OCI-LY3 (cell line): ENCODE measurements around the gene ZDHHC14.
"Not testable (repeated sequence)": the region's sequence is repeated elsewhere in the genome, so short reads cannot be mapped to it uniquely, and the experiment has no call there.

Experiments
- H2AFZ ChIP-seq: fragments of 200-600, 300-600 bp; shearing (Covaris generic); 2 replicates; pipeline ENCODE4 v1.6.0; 2014; ENCODE audit warnings: antibody characterized with exemption, low read depth, low read length
- H3K27ac ChIP-seq: fragments of 200-600, 300-600 bp; sonication (generic); 2 replicates; pipeline ENCODE4 v1.5.1; 2014; ENCODE audit warnings: mild to moderate bottlenecking, low read length, moderate library complexity, mixed read lengths
- H3K27me3 ChIP-seq: fragments of 200-600, 300-600 bp; sonication (generic); 2 replicates; pipeline ENCODE4 v1.6.1; 2014; ENCODE audit warnings: low read depth, low read length, mixed read lengths
- H3K36me3 ChIP-seq: fragments of 200-600, 300-600 bp; sonication (generic); replicated peaks from 2 replicates; pipeline ENCODE3; 2014; ENCODE audit warnings: low read depth, low read length, mixed read lengths
- H3K4me1 ChIP-seq: fragments of 300-600, 200-600 bp; sonication (generic); 2 replicates; pipeline ENCODE4 v1.6.1; 2014; ENCODE audit warnings: low read length, mixed read lengths
- H3K4me2 ChIP-seq: fragments of 200-600, 300-600 bp; sonication (generic); 2 replicates; pipeline ENCODE4 v1.6.1; 2014; ENCODE audit warnings: low read length, mixed read lengths
- H3K4me3 ChIP-seq: fragments of 300-600, 200-600 bp; sonication (generic); 2 replicates; pipeline ENCODE4 v1.5.1; 2014; ENCODE audit warnings: antibody characterized with exemption, mild to moderate bottlenecking, low read length, moderate library complexity
- H3K79me2 ChIP-seq: fragments of 300-600, 200-600 bp; shearing (Covaris generic); 2 replicates; pipeline ENCODE4 v1.6.1; 2014; ENCODE audit warnings: mild to moderate bottlenecking, low read length, mixed read lengths
- H3K9ac ChIP-seq: fragments of 300-600, 200-600 bp; shearing (Covaris generic); 2 replicates; pipeline ENCODE4 v1.6.0; 2014; ENCODE audit warnings: mild to moderate bottlenecking, low read length, moderate library complexity
- H3K9me3 ChIP-seq: fragments of 200-600, 300-600 bp; shearing (Covaris generic); 2 replicates; pipeline ENCODE4 v1.6.1; 2014; ENCODE audit warnings: low read length, mixed read lengths; ENCODE audit not compliant: insufficient read depth
- H4K20me1 ChIP-seq: fragments of 200-600, 300-600 bp; sonication (generic); 2 replicates; pipeline ENCODE4 v1.6.1; 2016; ENCODE audit warnings: low read length, mixed read lengths; ENCODE audit not compliant: insufficient read depth
- CTCF ChIP-seq: fragments of 200-600, 300-600 bp; sonication (generic); IDR thresholded peaks from 2 replicates; pipeline ENCODE4 v1.5.1; 2014; ENCODE audit warnings: antibody characterized with exemption, low read length, low read depth
- EZH2phosphoT487 ChIP-seq: fragments of 200-600 bp; shearing (Covaris generic); IDR thresholded peaks from 2 replicates; pipeline ENCODE4 v1.6.1; 2018; ENCODE audit warnings: antibody characterized with exemption, mixed run types, low read depth

ZDHHC14 gene

GRCh38 chr6:157335829-157336228, 45.2 kb upstream of the ZDHHC14 start:
- Histone ChIP-seq H2AFZ (no peak overlapping the region), H3K9me3 (no peaks in the 10 kb centered on the region)
- no peak for TF ChIP-seq EZH2phosphoT487

GRCh38 chr6:157337276-157337675, 43.7 kb upstream of the ZDHHC14 start:
- not testable (repeated sequence) for H3K9ac ChIP-seq, H3K27ac ChIP-seq, H2AFZ ChIP-seq, H4K20me1 ChIP-seq, H3K9me3 ChIP-seq, H3K36me3 ChIP-seq, H3K79me2 ChIP-seq, H3K4me3 ChIP-seq, H3K4me2 ChIP-seq, H3K4me1 ChIP-seq
- H3K27me3 ChIP-seq, result peaks cover 19% of the 10 kb centered on the region; the same call in 1 of the 2 replicates

More at GRCh38 chr6:157335829-157336228, 45.2 kb upstream of the ZDHHC14 start:
- Histone ChIP-seq H3K4me2 (no peak overlapping the region), H3K36me3 (no peaks in the 10 kb centered on the region), H3K4me1 (no peaks in the 10 kb centered on the region), H3K4me3 (no peak overlapping the region), H3K9ac (no peak overlapping the region), H3K79me2 (no peaks in the 10 kb centered on the region), H3K27me3 (peaks cover 34% of the 10 kb centered on the region), H3K27ac (no peak overlapping the region), H4K20me1 (no peaks in the 10 kb centered on the region)

- Histone ChIP-seq H3K27me3 (0 out of 2 replicates have a peak, but pooled peaks cover 16% of the 10 kb centered on the region), H3K4me2 (no peak overlapping the region), H4K20me1 (no peaks in the 10 kb centered on the region), H3K4me1 (no peaks in the 10 kb centered on the region), H3K9me3 (no peaks in the 10 kb centered on the region), H3K4me3 (no peak overlapping the region), H3K27ac (no peak overlapping the region), H3K79me2 (no peaks in the 10 kb centered on the region), H3K36me3 (no peaks in the 10 kb centered on the region), H3K9ac (no peak overlapping the region), H2AFZ (no peak overlapping the region)
- TF ChIP-seq EZH2phosphoT487 (no peak), CTCF (no peak)
Observed at GRCh38 chr6:157337751-157338150, 43.2 kb upstream of the ZDHHC14 start.

- H3K27ac ChIP-seq, result no peak overlapping the region
- no peak overlapping the region for H2AFZ ChIP-seq
- no peaks in the 10 kb centered on the region for H3K36me3 ChIP-seq
- no peaks in the 10 kb centered on the region for H4K20me1 ChIP-seq
- no peak overlapping the region for H3K9ac ChIP-seq
- H3K4me2 ChIP-seq, result no peak overlapping the region
- H3K4me1 ChIP-seq, result no peaks in the 10 kb centered on the region
- H3K4me3 ChIP-seq, result no peak overlapping the region
- 0 out of 2 replicates have a peak, but pooled peaks cover 4% of the 10 kb centered on the region for H3K27me3 ChIP-seq
- no peaks in the 10 kb centered on the region for H3K9me3 ChIP-seq
- TF ChIP-seq CTCF (peak; percentile 45), EZH2phosphoT487 (no peak)
- no peaks in the 10 kb centered on the region for H3K79me2 ChIP-seq
Observed at GRCh38 chr6:157339432-157339831, 41.6 kb upstream of the ZDHHC14 start.

GRCh38 chr6:157343732-157344131, 37.3 kb upstream of the ZDHHC14 start:
- H3K4me3 ChIP-seq, result no peak overlapping the region
- H3K4me1 ChIP-seq, result no peaks in the 10 kb centered on the region
- no peaks in the 10 kb centered on the region for H3K9me3 ChIP-seq
- no peaks in the 10 kb centered on the region for H3K36me3 ChIP-seq
- no peaks in the 10 kb centered on the region for H4K20me1 ChIP-seq
- no peak overlapping the region for H2AFZ ChIP-seq
- H3K79me2 ChIP-seq, result no peaks in the 10 kb centered on the region
- H3K27ac ChIP-seq, result no peak overlapping the region
- peaks cover 11% of the 10 kb centered on the region; the same call in 1 of the 2 replicates for H3K27me3 ChIP-seq
- no peak overlapping the region for H3K9ac ChIP-seq
- no peak overlapping the region for H3K4me2 ChIP-seq
- TF ChIP-seq EZH2phosphoT487 (no peak), CTCF (no peak)
